Cardiac fibroblast (primary cell): Measurements from ENCODE around the gene HOMER3.
"Not testable (repeated sequence)": the region's sequence is repeated elsewhere in the genome, so short reads cannot be mapped to it uniquely, and the experiment has no call there.

ENCODE experiments used
- DNase-seq, 2 donors: peaks; one replicate each; pipeline versions ENCODE4 v3.0.0 to v3.0.0-alpha.2; 2010; ENCODE audit warnings: low read depth in 2 of 2
- H3K4me3 ChIP-seq, 2 donors: replicated peaks in 1 of 2; 1 replicate in 1 of 2; 2 replicates in 1 of 2; pipeline ENCODE4 v1.5.1; 2011; ENCODE audit warnings: low read depth in 2 of 2, low read length in 2 of 2, mild to moderate bottlenecking in 2 of 2, moderate library complexity in 1 of 2
- CTCF ChIP-seq: IDR thresholded peaks from one replicate; pipeline ENCODE4 v1.5.1; 2011; ENCODE audit warnings: low read depth, mild to moderate bottlenecking, low read length, inconsistent platforms

Gene HOMER3

GRCh38 chr19:18919086-18919899 lies 21.7 kb downstream of the HOMER3 start, which contains the start of the genes COPE and DDX49:
TSS of gene COPE (minus strand) at chr19:18919387. CDS start at chr19:18919348, 39 bp downstream.
TSS of gene DDX49 (plus strand) at chr19:18919715. CDS start at chr19:18919742, 27 bp downstream.
- TF ChIP-seq CTCF: no peak
- peak within 1 kb of the TSS; percentile 90 to 99 for H3K4me3 ChIP-seq
- DNase-seq: peak; percentile 100

DNA sequence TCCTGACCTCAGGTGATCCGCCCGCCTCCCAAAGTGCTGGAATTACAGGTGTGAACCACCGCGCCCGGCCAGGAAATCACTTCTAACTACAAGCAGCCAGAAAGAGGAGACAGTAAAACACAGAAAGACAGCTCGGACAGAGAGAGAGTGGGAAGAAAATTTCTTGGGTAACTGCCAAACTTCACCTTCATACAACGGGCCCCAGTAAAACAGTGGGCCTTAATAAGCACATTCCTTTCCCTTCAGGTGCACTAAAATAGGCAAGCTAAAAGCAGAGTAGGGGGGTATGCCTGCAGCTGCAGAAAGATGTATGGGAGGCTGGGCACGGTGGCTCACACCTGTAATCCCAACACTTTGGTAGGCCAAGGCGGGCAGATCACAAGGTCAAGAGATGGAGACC lies 23.4 kb downstream of the HOMER3 start:
- DNase-seq: not testable (repeated sequence)
- peak overlapping the region in 1 of 2 donors; percentile 21 for H3K4me3 ChIP-seq

DNA sequence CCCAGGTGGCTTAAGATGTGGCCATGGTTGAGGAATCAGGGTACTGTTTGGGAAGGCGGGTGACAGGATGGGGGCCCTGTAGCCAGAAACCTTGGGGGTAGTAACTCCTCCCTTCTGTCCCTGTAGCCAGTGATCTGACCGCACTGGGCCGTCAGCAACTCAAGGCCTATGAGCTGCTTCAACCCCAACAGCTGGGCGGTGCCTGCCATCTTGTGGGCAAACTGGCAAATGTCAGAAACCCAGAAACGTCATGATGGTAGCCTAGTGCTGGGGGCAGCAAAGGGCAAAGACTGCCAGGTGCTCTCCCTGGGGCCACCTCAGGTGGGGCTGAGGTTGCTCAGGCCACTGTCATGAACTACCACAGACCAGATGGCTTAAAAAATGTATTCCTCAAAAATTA lies 25.4 kb downstream of the HOMER3 start:
- peak; percentile 44 to 56 for DNase-seq
- H3K4me3 ChIP-seq: no peak overlapping the region
- no peak for TF ChIP-seq CTCF

GRCh38 chr19:18913466-18913865 lies 27.6 kb downstream of the HOMER3 start:
- TF ChIP-seq CTCF: no peak
- no peak for DNase-seq
- no peak overlapping the region for H3K4me3 ChIP-seq

DNA sequence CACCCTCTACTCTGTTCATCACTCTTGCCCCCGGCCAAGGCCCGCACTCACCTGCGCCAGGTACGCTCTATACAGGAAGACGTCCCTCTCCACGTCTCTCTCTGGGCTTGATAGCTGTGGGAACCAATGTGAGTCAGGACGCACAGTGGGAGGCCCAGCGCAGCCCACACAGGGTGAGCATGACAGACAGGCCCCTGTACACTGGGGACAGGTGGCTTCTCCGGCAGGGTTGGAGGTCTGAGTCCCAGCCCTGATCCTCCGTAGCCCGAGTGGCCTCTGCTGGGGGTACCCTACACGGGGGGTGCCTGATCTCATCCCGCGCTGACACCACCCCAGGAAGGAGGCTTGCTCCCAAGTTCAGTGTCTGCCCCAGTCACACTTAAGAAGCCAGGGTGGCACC lies 28.1 kb downstream of the HOMER3 start:
- no peak overlapping the region for H3K4me3 ChIP-seq
- no peak for DNase-seq
- TF ChIP-seq CTCF: no peak

DNA sequence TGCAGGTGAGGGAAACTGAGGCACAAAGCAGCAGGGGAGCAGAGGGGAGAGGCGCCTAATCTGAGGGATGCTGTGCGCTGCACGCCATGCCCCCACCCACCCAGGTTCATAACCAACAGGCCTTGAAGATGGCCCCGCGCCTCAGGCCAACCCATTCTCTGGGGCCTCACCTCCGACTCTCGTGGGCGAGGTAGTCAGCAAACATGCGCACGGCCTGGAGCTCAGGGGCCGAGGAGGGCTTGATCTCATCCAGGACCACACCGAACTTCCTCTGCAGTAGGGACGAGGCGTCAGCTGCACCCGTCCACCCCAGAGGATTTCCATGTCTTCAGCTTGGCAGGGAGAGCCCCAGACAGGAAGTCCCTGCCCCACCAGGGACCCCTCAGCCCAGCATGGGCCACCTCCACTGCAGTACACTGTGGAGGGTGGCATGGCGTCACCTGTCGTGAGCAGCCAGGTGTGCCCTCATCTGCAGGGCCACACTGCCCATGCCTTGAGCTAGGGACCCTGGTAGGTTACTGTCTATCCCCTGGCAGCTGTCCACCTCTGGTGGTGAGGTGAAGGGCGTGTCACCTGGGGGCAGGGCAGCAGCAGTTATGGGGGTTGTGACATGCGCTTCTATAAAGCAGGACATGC lies 30.1 kb downstream of the HOMER3 start:
- TF ChIP-seq CTCF: no peak
- DNase-seq: no peak
- no peak overlapping the region for H3K4me3 ChIP-seq

- H3K4me3 ChIP-seq: no peak overlapping the region
- no peak for TF ChIP-seq CTCF
- DNase-seq: no peak
Measured at GRCh38 chr19:18910010-18910409, 31.0 kb downstream of the HOMER3 start.
